K562 (cell line): Measurements from ENCODE around the gene SRSF6. TPM values are rescaled to one million over a fixed set of nuclear protein-coding genes. Genes with fewer than 3 reads are reported as not detected.

ENCODE experiments used
- ADNP ChIP-seq: fragments of 200-800 bp; sonication (Bioruptor generic); IDR thresholded peaks from 2 replicates; pipeline ENCODE4 v1.6.1; 2016; ENCODE audit warnings: missing genetic modification characterization, missing compliant biosample characterization
- HDAC6 ChIP-seq: IDR thresholded peaks from 2 replicates; pipeline ENCODE4 v1.6.1; 2012; ENCODE audit warnings: low read depth, mild to moderate bottlenecking, control low read depth, inconsistent platforms, low read length, moderate library complexity
- KHSRP ChIP-seq: fragments of 450-650 bp; IDR thresholded peaks from 2 replicates; pipeline ENCODE4 v1.6.1; 2017
- PYGO2 ChIP-seq: fragments of 450-650 bp; IDR thresholded peaks from 2 replicates; pipeline ENCODE4 v1.6.1; 2016; ENCODE audit warnings: mild to moderate bottlenecking, missing genetic modification characterization, moderate library complexity, missing compliant biosample characterization
- SIN3B ChIP-seq: fragments of 450-650 bp; IDR thresholded peaks from 2 replicates; pipeline ENCODE4 v1.6.1; 2017; ENCODE audit warnings: low read depth, mild to moderate bottlenecking, moderate library complexity
- SIX5 ChIP-seq, 2 experiments: IDR thresholded peaks; 2 replicates each; pipeline ENCODE4 v1.6.1; 2011; ENCODE audit warnings: low read length in 2 of 2, borderline replicate concordance in 1 of 2, low read depth in 1 of 2, mild to moderate bottlenecking in 1 of 2, moderate library complexity in 1 of 2; ENCODE audit not compliant: insufficient read depth in 1 of 2
- polyA plus RNA-seq, 8 experiments: library from polyadenylated mRNA; depleted of rRNA in 4 of 8; stranded (reverse) in 5 of 8; unstranded in 3 of 8; fragments of >200 nt; fragmentation: Nextera tagmentation in 2 of 8; fragmentation: Illumina TruSeq in 1 of 8; extraction: Ambion mirVana in 2 of 8; extraction: Trizol in 1 of 8; gene quantifications; 2 replicates each; pipeline versions ENCODE4 v1.2.1 to v1.2.3, GENCODE V29; 2011 to 2014; ENCODE audit warnings: inconsistent platforms in 1 of 8, missing spikeins in 1 of 8
- total RNA-seq, 7 experiments: library from RNA; depleted of rRNA in 6 of 7; stranded (reverse); fragments of >200 nt in 6 of 7; fragmentation: Illumina TruSeq in 2 of 7; extraction: Trizol in 2 of 7; gene quantifications; 2 replicates each; pipeline versions ENCODE4 v1.2.1 to v1.2.3, GENCODE V29; 2011 to 2021; ENCODE audit warnings: low replicate concordance in 1 of 7
- TF ChIP-seq, protein P1 (sequence below), 2 experiments: fragments of 450-650 bp in 1 of 2; sonication (generic) in 1 of 2; formaldehyde crosslinking in 1 of 2; IDR thresholded peaks; 2 replicates each; pipeline versions ENCODE4 v1.7.1 to v1.9.0; 2016 to 2022; ENCODE audit warnings: inconsistent platforms in 1 of 2, mild to moderate bottlenecking in 1 of 2, missing genetic modification reagents in 1 of 2
- TF ChIP-seq, protein P2 (sequence below): fragments of 450-650 bp; conservative IDR thresholded peaks from 2 replicates; pipeline ENCODE4 v1.6.1; 2016; ENCODE audit warnings: missing genetic modification characterization, low read depth, mild to moderate bottlenecking, control low read depth, missing compliant biosample characterization
- TF ChIP-seq, protein P3 (sequence below): fragments of 250-450 bp; sonication (Bioruptor Pico); IDR thresholded peaks from 2 replicates; pipeline ENCODE4 v1.9.0; 2021; ENCODE audit warnings: mild to moderate bottlenecking, inconsistent platforms
- TF ChIP-seq, protein P4 (sequence below): sonication (generic); formaldehyde crosslinking; IDR thresholded peaks from 2 replicates; pipeline ENCODE4 v1.8.0; 2023; ENCODE audit warnings: mild to moderate bottlenecking, missing genetic modification reagents

SRSF6 gene
- total and polyA plus RNA-seq, 9 of the 15 experiments (the other 6 are each of a cell fraction or from before 2014, with no cell fraction given), result 52.4 to 165 (median 117) TPM

DNA sequence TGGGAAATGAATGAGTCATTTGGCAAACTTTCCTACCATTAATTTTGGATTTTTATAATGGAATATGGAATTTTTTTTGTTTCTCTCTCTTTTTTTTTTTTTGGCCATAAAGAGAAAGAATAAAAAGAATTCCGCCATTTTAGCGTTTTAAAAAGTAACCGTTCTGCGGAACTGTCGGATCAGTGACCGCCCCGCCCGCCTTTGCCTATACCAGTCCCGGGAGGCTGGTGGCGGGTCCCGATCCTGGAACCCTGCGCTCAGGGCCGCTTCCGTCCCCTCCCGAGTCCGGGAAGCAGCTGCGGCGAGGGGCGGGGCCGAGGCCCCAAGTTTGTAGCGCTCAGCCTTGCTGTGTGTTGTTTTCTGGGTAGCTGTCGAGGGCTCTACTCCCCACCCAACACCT is 50.4 kb downstream of the SRSF6 start (continued):
- TF ChIP-seq, protein P1, sequence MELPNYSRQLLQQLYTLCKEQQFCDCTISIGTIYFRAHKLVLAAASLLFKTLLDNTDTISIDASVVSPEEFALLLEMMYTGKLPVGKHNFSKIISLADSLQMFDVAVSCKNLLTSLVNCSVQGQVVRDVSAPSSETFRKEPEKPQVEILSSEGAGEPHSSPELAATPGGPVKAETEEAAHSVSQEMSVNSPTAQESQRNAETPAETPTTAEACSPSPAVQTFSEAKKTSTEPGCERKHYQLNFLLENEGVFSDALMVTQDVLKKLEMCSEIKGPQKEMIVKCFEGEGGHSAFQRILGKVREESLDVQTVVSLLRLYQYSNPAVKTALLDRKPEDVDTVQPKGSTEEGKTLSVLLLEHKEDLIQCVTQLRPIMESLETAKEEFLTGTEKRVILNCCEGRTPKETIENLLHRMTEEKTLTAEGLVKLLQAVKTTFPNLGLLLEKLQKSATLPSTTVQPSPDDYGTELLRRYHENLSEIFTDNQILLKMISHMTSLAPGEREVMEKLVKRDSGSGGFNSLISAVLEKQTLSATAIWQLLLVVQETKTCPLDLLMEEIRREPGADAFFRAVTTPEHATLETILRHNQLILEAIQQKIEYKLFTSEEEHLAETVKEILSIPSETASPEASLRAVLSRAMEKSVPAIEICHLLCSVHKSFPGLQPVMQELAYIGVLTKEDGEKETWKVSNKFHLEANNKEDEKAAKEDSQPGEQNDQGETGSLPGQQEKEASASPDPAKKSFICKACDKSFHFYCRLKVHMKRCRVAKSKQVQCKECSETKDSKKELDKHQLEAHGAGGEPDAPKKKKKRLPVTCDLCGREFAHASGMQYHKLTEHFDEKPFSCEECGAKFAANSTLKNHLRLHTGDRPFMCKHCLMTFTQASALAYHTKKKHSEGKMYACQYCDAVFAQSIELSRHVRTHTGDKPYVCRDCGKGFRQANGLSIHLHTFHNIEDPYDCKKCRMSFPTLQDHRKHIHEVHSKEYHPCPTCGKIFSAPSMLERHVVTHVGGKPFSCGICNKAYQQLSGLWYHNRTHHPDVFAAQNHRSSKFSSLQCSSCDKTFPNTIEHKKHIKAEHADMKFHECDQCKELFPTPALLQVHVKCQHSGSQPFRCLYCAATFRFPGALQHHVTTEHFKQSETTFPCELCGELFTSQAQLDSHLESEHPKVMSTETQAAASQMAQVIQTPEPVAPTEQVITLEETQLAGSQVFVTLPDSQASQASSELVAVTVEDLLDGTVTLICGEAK (IDR thresholded peaks at IDR 0.05), result 0 out of 2 replicates have a peak, but pooled peaks have one; percentile 10
- TF ChIP-seq, protein P1 (CRISPR knock-in tag; IDR thresholded peaks at IDR 0.05), result no peak
- TF ChIP-seq SIN3B (no peak), HDAC6 (no peak), ADNP (0 out of 2 replicates have a peak, but pooled peaks have one; percentile 17), SIX5 (IDR thresholded peaks at IDR 0.05; ENCODE audit: borderline replicate concordance in 1 of 2, insufficient read depth in 1 of 2, low read depth in 1 of 2, low read length in 2 of 2) (no peak), PYGO2 (no peak), KHSRP (no peak)
- TF ChIP-seq, protein P2, sequence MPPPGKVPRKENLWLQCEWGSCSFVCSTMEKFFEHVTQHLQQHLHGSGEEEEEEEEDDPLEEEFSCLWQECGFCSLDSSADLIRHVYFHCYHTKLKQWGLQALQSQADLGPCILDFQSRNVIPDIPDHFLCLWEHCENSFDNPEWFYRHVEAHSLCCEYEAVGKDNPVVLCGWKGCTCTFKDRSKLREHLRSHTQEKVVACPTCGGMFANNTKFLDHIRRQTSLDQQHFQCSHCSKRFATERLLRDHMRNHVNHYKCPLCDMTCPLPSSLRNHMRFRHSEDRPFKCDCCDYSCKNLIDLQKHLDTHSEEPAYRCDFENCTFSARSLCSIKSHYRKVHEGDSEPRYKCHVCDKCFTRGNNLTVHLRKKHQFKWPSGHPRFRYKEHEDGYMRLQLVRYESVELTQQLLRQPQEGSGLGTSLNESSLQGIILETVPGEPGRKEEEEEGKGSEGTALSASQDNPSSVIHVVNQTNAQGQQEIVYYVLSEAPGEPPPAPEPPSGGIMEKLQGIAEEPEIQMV (tag), result peak; percentile 92
- TF ChIP-seq, protein P3, sequence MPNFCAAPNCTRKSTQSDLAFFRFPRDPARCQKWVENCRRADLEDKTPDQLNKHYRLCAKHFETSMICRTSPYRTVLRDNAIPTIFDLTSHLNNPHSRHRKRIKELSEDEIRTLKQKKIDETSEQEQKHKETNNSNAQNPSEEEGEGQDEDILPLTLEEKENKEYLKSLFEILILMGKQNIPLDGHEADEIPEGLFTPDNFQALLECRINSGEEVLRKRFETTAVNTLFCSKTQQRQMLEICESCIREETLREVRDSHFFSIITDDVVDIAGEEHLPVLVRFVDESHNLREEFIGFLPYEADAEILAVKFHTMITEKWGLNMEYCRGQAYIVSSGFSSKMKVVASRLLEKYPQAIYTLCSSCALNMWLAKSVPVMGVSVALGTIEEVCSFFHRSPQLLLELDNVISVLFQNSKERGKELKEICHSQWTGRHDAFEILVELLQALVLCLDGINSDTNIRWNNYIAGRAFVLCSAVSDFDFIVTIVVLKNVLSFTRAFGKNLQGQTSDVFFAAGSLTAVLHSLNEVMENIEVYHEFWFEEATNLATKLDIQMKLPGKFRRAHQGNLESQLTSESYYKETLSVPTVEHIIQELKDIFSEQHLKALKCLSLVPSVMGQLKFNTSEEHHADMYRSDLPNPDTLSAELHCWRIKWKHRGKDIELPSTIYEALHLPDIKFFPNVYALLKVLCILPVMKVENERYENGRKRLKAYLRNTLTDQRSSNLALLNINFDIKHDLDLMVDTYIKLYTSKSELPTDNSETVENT, result no peak
- TF ChIP-seq, protein P4, sequence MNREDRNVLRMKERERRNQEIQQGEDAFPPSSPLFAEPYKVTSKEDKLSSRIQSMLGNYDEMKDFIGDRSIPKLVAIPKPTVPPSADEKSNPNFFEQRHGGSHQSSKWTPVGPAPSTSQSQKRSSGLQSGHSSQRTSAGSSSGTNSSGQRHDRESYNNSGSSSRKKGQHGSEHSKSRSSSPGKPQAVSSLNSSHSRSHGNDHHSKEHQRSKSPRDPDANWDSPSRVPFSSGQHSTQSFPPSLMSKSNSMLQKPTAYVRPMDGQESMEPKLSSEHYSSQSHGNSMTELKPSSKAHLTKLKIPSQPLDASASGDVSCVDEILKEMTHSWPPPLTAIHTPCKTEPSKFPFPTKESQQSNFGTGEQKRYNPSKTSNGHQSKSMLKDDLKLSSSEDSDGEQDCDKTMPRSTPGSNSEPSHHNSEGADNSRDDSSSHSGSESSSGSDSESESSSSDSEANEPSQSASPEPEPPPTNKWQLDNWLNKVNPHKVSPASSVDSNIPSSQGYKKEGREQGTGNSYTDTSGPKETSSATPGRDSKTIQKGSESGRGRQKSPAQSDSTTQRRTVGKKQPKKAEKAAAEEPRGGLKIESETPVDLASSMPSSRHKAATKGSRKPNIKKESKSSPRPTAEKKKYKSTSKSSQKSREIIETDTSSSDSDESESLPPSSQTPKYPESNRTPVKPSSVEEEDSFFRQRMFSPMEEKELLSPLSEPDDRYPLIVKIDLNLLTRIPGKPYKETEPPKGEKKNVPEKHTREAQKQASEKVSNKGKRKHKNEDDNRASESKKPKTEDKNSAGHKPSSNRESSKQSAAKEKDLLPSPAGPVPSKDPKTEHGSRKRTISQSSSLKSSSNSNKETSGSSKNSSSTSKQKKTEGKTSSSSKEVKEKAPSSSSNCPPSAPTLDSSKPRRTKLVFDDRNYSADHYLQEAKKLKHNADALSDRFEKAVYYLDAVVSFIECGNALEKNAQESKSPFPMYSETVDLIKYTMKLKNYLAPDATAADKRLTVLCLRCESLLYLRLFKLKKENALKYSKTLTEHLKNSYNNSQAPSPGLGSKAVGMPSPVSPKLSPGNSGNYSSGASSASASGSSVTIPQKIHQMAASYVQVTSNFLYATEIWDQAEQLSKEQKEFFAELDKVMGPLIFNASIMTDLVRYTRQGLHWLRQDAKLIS (CRISPR knock-in tag), result peak; percentile 60; the same call in 1 of the 2 replicates
